ENCODE measurements around the gene C11orf87.

The C11orf87 gene

GRCh38 chr11:109433753-109434256 is 11.8 kb downstream of the C11orf87 start:
- no peak for TF ChIP-seq CTCF (IDR thresholded peaks at IDR 0.05; ENCODE audit: low read depth, low read length)
- DNase-seq (ENCODE audit: low read depth, low spot score): no peak
- in situ Hi-C loops (cut with HindIII; ENCODE audit: low sequenced_read_pairs): no loop called here
- H3K4me3 ChIP-seq (ENCODE audit: low read depth, low read length): no peak overlapping the region

GRCh38 chr11:109435121-109435742 is 13.2 kb downstream of the C11orf87 start:
- no peak overlapping the region for H3K4me3 ChIP-seq (ENCODE audit: low read depth, low read length)
- DNase-seq (ENCODE audit: low read depth, low spot score): peak; percentile 86
- no peak for TF ChIP-seq CTCF (IDR thresholded peaks at IDR 0.05; ENCODE audit: low read depth, low read length)
- in situ Hi-C loops (cut with HindIII; ENCODE audit: low sequenced_read_pairs): no loop called here

GRCh38 chr11:109439684-109440083 is 17.7 kb downstream of the C11orf87 start:
- H3K4me3 ChIP-seq (ENCODE audit: low read depth, low read length): no peak overlapping the region
- DNase-seq (ENCODE audit: low read depth, low spot score): no peak
- no peak for TF ChIP-seq CTCF (IDR thresholded peaks at IDR 0.05; ENCODE audit: low read depth, low read length)
- in situ Hi-C loops (cut with HindIII; ENCODE audit: low sequenced_read_pairs): no loop called here

GRCh38 chr11:109443052-109443451 is 21.1 kb downstream of the C11orf87 start:
- in situ Hi-C loops (cut with HindIII; ENCODE audit: low sequenced_read_pairs): no loop called here
- no peak for TF ChIP-seq CTCF (IDR thresholded peaks at IDR 0.05; ENCODE audit: low read depth, low read length)
- no peak for DNase-seq (ENCODE audit: low read depth, low spot score)
- no peak overlapping the region for H3K4me3 ChIP-seq (ENCODE audit: low read depth, low read length)

GRCh38 chr11:109454857-109455256 is 32.9 kb downstream of the C11orf87 start:
- DNase-seq (ENCODE audit: low read depth, low spot score): no peak
- in situ Hi-C loops (cut with HindIII; ENCODE audit: low sequenced_read_pairs): no loop called here
- no peak overlapping the region for H3K4me3 ChIP-seq (ENCODE audit: low read depth, low read length)
- no peak for TF ChIP-seq CTCF (IDR thresholded peaks at IDR 0.05; ENCODE audit: low read depth, low read length)

Measured in astrocyte of the spinal cord (primary cell).